ENCODE data around the gene IFNG-AS1.

DNA sequence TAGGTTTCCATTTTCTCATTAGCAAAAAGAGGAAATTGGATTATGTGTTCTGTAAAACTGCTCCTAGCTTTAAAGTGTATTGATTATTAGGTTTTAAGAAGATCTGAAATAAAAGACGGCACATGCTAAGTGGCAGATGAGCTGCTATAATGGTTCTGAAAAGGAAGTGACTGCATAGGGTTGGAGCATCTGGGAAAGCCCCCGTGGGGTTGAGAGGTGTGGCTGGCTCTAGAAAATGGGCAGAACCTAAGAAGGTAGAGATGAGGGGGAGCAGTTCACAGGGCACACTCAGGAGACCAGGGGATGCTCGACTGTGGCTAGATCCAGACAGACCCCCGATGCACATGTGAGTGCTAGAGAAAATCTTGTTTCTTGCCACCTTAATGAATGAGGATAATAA, 1.9 kb downstream of the IFNG-AS1 start:
- TF ChIP-seq, protein P1, sequence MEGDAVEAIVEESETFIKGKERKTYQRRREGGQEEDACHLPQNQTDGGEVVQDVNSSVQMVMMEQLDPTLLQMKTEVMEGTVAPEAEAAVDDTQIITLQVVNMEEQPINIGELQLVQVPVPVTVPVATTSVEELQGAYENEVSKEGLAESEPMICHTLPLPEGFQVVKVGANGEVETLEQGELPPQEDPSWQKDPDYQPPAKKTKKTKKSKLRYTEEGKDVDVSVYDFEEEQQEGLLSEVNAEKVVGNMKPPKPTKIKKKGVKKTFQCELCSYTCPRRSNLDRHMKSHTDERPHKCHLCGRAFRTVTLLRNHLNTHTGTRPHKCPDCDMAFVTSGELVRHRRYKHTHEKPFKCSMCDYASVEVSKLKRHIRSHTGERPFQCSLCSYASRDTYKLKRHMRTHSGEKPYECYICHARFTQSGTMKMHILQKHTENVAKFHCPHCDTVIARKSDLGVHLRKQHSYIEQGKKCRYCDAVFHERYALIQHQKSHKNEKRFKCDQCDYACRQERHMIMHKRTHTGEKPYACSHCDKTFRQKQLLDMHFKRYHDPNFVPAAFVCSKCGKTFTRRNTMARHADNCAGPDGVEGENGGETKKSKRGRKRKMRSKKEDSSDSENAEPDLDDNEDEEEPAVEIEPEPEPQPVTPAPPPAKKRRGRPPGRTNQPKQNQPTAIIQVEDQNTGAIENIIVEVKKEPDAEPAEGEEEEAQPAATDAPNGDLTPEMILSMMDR (conservative IDR thresholded peaks at IDR 0.05 in 1 of 2, IDR thresholded peaks at IDR 0.05 in 1 of 2; ENCODE audit: extremely low read depth in 1 of 2, insufficient read depth in 1 of 2, low read depth in 1 of 2, low read length in 2 of 2) = no peak
- TF ChIP-seq EZH2 (IDR thresholded peaks at IDR 0.05; ENCODE audit: borderline replicate concordance, low read length) = no peak

All from mammary epithelial cell (primary cell).